Measurements from ENCODE around the gene STAC2.

STAC2 gene

DNA sequence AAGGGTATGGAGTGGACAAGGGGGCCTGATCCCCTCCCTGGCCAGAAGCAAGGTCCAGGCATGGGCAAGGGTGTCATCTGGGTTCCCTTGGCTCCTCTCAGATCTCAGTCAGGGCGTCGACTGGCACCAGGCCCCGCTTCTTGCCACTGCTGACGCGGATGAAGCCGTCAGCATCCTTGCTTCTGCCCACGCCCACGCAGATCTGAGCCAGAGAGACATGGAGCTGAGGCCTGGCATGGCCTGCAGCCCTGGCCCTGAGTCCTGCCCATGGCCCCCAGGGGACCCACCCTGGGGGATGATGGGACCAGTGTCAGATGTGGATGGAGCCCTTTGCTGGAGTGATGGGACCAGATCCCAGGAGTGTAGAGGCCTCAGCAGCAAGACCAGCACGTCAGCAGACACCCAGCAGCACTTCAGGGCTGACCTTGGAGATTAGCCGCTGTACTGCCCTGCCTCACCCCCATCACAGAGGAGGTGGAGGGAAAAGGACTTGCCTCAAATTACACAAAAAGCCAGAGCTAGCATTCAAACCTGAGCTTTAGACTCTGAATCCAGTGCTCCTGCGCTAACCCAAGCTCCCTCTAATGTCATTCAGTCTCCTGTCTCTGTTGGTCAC is 13.4 kb downstream of the STAC2 start:
- H3K4me3 ChIP-seq (ENCODE audit: low read depth in 1 of 2, low read length in 2 of 2) = no peak overlapping the region
- no peaks in the 10 kb centered on the region for H3K9me3 ChIP-seq (ENCODE audit: control insufficient read depth in 1 of 2, low read length in 2 of 2)
- H3K27me3 ChIP-seq (ENCODE audit: control insufficient read depth in 1 of 2, insufficient read depth in 2 of 2, low read length in 2 of 2) = peaks cover 17 to 22% of the 10 kb centered on the region in 2 donors
- H3K9ac ChIP-seq (ENCODE audit: low read depth in 1 of 2, low read length in 2 of 2) = no peak overlapping the region
- H3K36me3 ChIP-seq (ENCODE audit: control insufficient read depth in 1 of 2, insufficient read depth in 2 of 2, low read length in 2 of 2) = no peaks in the 10 kb centered on the region
- no peak overlapping the region for H3K27ac ChIP-seq (ENCODE audit: low read depth, low read length)
- H3K4me1 ChIP-seq (ENCODE audit: control insufficient read depth in 1 of 2, insufficient read depth in 2 of 2, low read length in 2 of 2) = peaks cover 16% of the 10 kb centered on the region in 2 donors

DNA sequence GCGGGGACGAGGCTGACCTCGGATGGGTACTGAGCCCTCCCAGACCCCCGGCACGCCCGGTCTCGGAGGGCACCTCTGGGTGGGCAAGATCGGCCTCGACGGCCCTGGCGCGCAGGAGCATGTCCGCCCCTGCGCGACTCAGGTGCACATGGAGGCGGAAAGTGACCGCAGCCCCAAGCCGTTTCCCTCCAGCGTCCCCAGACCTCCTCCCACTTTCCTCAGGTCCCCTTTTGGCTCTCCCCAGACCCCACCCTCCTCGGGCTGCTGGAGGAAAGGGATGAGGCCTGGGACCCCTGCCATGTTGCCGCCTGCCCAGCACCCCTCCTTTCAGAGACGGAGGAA is 15.7 kb downstream of the STAC2 start:
- Histone ChIP-seq H3K9ac (ENCODE audit: low read depth in 1 of 2, low read length in 2 of 2) (no peak overlapping the region), H3K9me3 (ENCODE audit: control insufficient read depth in 1 of 2, low read length in 2 of 2) (no peaks in the 10 kb centered on the region), H3K4me1 (ENCODE audit: control insufficient read depth in 1 of 2, insufficient read depth in 2 of 2, low read length in 2 of 2) (peaks cover 16% of the 10 kb centered on the region in 2 donors), H3K4me3 (ENCODE audit: low read depth in 1 of 2, low read length in 2 of 2) (peak overlapping the region; percentile 0 to 45), H3K27ac (ENCODE audit: low read depth, low read length) (no peak overlapping the region), H3K36me3 (ENCODE audit: control insufficient read depth in 1 of 2, insufficient read depth in 2 of 2, low read length in 2 of 2) (peaks cover 0 to 2% of the 10 kb centered on the region in 2 donors), H3K27me3 (ENCODE audit: control insufficient read depth in 1 of 2, insufficient read depth in 2 of 2, low read length in 2 of 2) (peaks cover 13 to 16% of the 10 kb centered on the region in 2 donors)

DNA sequence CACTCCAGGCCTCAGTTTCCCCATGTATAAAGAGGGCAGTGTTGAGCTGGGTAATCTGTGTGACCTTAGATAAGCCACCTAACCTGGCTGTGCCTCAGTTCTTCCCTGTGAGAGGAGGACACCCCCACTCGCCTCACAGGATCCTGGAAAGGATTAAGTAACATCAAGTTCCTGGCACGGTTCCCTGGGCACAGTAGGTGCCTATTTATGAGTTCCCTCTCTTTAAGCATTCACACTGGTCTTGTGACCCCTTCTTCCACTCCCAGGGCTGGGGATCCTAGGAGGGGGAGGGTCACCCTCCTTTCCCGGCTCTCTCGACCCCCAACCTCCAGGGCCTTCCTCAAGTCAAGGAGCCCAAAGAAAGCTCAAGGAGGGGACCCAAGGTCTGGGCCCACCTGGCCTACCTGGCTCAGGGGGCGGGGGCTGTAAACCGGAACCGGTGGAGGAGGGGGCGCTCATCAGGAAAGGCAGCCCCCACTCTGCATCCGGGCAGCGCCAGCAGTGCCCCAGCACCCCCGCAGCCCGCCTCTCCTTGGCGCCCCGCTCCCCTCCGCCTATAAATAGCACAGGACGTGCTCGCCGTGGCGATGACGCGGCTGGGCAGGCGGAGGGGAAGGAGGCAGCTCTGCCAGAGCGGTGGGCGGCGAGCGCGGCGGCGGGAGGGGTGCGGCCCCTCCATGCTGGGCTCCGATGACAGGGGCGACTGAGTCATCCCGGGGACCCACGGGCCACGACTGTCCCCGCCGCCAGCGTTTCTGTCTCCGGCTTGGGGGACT is 16.2 kb downstream of the STAC2 start:
- Histone ChIP-seq H3K9ac (ENCODE audit: low read depth in 1 of 2, low read length in 2 of 2) (no peak overlapping the region), H3K27me3 (ENCODE audit: control insufficient read depth in 1 of 2, insufficient read depth in 2 of 2, low read length in 2 of 2) (peaks cover 13 to 16% of the 10 kb centered on the region in 2 donors), H3K36me3 (ENCODE audit: control insufficient read depth in 1 of 2, insufficient read depth in 2 of 2, low read length in 2 of 2) (peaks cover 0 to 8% of the 10 kb centered on the region in 2 donors), H3K9me3 (ENCODE audit: control insufficient read depth in 1 of 2, low read length in 2 of 2) (no peaks in the 10 kb centered on the region), H3K27ac (ENCODE audit: low read depth, low read length) (no peak overlapping the region), H3K4me1 (ENCODE audit: control insufficient read depth in 1 of 2, insufficient read depth in 2 of 2, low read length in 2 of 2) (peaks cover 16% of the 10 kb centered on the region in 2 donors), H3K4me3 (ENCODE audit: low read depth in 1 of 2, low read length in 2 of 2) (peak overlapping the region; percentile 0 to 45)

DNA sequence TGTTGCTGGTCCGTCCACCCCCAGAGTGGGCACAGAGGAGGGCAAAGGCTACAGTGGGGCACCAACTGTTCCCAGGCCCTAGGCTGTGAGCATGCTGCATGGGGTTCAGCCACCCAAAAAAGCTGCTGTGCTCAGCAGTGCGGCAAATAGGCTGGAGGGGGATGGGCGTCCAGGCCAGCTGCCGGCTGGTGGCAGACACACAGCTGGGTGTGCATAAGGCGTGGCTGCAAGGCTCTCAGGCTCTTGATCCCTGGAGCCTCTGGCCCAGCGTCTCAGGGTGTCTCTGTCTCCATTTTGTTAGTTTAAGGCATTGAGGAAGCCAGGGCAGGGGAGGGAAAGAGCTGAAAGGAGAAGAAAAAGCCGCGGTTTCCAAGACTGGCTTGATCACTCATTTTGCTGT is 16.9 kb downstream of the STAC2 start:
- no peak overlapping the region for H3K27ac ChIP-seq (ENCODE audit: low read depth, low read length)
- peaks cover 13 to 16% of the 10 kb centered on the region in 2 donors for H3K27me3 ChIP-seq (ENCODE audit: control insufficient read depth in 1 of 2, insufficient read depth in 2 of 2, low read length in 2 of 2)
- H3K36me3 ChIP-seq (ENCODE audit: control insufficient read depth in 1 of 2, insufficient read depth in 2 of 2, low read length in 2 of 2) = peaks cover 6 to 14% of the 10 kb centered on the region in 2 donors
- no peak overlapping the region for H3K4me3 ChIP-seq (ENCODE audit: low read depth in 1 of 2, low read length in 2 of 2)
- H3K9ac ChIP-seq (ENCODE audit: low read depth in 1 of 2, low read length in 2 of 2) = no peak overlapping the region
- no peaks in the 10 kb centered on the region for H3K9me3 ChIP-seq (ENCODE audit: control insufficient read depth in 1 of 2, low read length in 2 of 2)
- H3K4me1 ChIP-seq (ENCODE audit: control insufficient read depth in 1 of 2, insufficient read depth in 2 of 2, low read length in 2 of 2) = peaks cover 16% of the 10 kb centered on the region in 2 donors

DNA sequence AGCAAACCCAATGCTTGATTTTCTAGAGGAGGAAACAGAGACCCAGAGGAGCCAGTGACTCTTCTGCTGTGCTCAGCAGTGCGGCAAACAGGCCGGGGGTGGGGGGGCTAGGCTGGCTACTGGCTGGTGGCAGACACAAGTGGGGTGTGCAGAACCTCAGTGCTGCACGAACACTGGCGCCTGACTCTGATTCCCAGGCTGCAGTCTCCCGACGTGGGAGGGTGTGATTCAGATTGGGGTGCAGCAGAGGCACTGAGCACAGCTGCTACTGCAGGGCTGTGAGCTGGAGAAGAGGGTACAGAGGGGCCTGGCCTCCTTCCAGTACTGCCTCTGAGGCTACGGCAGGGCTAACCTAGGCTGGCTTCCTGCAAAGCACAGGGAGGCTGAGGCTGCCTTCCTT is 17.6 kb downstream of the STAC2 start:
- Histone ChIP-seq H3K27me3 (ENCODE audit: control insufficient read depth in 1 of 2, insufficient read depth in 2 of 2, low read length in 2 of 2) (peaks cover 13 to 16% of the 10 kb centered on the region in 2 donors), H3K36me3 (ENCODE audit: control insufficient read depth in 1 of 2, insufficient read depth in 2 of 2, low read length in 2 of 2) (peaks cover 10 to 22% of the 10 kb centered on the region in 2 donors), H3K4me1 (ENCODE audit: control insufficient read depth in 1 of 2, insufficient read depth in 2 of 2, low read length in 2 of 2) (peaks cover 16% of the 10 kb centered on the region in 2 donors), H3K27ac (ENCODE audit: low read depth, low read length) (no peak overlapping the region), H3K9me3 (ENCODE audit: control insufficient read depth in 1 of 2, low read length in 2 of 2) (no peaks in the 10 kb centered on the region), H3K9ac (ENCODE audit: low read depth in 1 of 2, low read length in 2 of 2) (no peak overlapping the region), H3K4me3 (ENCODE audit: low read depth in 1 of 2, low read length in 2 of 2) (no peak overlapping the region)

DNA sequence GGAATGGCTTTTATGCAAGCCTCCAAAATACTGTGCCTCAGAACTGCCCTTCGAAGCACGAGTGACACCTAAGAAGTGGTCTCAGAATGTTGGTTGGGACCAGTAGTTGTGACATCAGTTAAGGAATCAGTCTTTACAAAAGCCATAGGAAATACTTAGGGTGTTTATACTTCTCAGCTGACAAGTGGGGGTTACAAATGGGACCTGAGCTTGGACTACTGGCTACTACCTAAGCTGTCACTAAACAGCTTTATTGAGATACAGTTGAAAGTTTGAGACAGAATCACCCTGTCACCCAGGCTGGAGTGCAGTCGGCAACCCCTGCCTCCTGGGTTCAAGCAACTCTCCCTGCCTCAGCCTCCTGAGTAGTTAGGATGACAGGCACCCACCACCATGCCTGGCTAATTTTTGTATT is 20.6 kb downstream of the STAC2 start:
- Histone ChIP-seq H3K36me3 (ENCODE audit: control insufficient read depth in 1 of 2, insufficient read depth in 2 of 2, low read length in 2 of 2) (peaks cover 22 to 40% of the 10 kb centered on the region in 2 donors), H3K27me3 (ENCODE audit: control insufficient read depth in 1 of 2, insufficient read depth in 2 of 2, low read length in 2 of 2) (peaks cover 4 to 6% of the 10 kb centered on the region in 2 donors), H3K27ac (ENCODE audit: low read depth, low read length) (no peak overlapping the region), H3K4me1 (ENCODE audit: control insufficient read depth in 1 of 2, insufficient read depth in 2 of 2, low read length in 2 of 2) (peaks cover 17 to 33% of the 10 kb centered on the region in 2 donors), H3K9me3 (ENCODE audit: control insufficient read depth in 1 of 2, low read length in 2 of 2) (no peaks in the 10 kb centered on the region), H3K9ac (ENCODE audit: low read depth in 1 of 2, low read length in 2 of 2) (no peak overlapping the region), H3K4me3 (ENCODE audit: low read depth in 1 of 2, low read length in 2 of 2) (no peak overlapping the region)

DNA sequence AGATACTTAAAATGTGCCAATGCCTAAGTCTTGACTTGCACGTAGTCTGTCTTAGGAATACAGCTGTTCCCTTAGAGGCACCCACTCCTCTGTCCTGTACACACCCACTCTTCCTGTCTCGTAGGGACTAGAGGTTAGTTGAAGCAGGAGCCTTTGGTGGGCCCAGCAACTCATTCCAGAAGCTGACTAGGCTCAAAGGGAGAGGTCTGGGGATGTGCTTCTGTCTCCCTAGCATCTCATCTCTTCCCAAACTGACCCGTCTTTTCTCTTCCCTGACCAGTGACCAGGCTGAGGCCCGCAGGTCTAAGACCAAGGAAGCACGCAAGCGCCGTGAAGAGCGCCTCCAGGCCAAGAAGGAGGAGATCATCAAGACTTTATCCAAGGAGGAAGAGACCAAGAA is 21.5 kb downstream of the STAC2 start:
- H3K9me3 ChIP-seq (ENCODE audit: control insufficient read depth in 1 of 2, low read length in 2 of 2) = no peaks in the 10 kb centered on the region
- peaks cover 22 to 40% of the 10 kb centered on the region in 2 donors for H3K36me3 ChIP-seq (ENCODE audit: control insufficient read depth in 1 of 2, insufficient read depth in 2 of 2, low read length in 2 of 2)
- peaks cover 13 to 25% of the 10 kb centered on the region in 2 donors for H3K4me1 ChIP-seq (ENCODE audit: control insufficient read depth in 1 of 2, insufficient read depth in 2 of 2, low read length in 2 of 2)
- H3K27ac ChIP-seq (ENCODE audit: low read depth, low read length) = no peak overlapping the region
- no peak overlapping the region for H3K9ac ChIP-seq (ENCODE audit: low read depth in 1 of 2, low read length in 2 of 2)
- H3K27me3 ChIP-seq (ENCODE audit: control insufficient read depth in 1 of 2, insufficient read depth in 2 of 2, low read length in 2 of 2) = no peaks in the 10 kb centered on the region
- no peak overlapping the region for H3K4me3 ChIP-seq (ENCODE audit: low read depth in 1 of 2, low read length in 2 of 2)

DNA sequence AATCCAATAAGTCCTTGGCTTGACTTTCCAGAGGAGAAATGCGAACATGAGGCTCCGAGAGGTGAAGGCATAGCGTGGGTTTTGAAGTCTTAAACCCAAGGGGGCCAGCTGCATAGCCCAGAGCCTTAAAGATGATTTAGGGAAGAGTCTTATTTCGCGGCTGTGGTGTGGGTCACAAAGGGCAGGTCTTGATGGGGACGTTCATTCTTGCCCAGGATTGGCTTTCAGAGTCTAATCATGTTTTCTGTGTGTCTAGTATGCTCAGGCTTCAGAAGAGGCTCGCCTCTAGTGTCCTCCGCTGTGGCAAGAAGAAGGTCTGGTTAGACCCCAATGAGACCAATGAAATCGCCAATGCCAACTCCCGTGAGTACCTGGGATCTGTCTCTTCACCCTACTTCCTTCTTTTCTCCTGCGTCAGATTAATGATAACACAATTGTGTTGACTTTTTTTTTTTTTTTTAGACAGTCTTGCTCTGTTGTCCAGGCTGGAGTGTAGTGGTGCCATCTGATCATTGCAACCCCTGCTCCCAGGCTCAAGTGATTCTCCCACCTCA is 24.7 kb downstream of the STAC2 start:
- Histone ChIP-seq H3K27me3 (ENCODE audit: control insufficient read depth in 1 of 2, insufficient read depth in 2 of 2, low read length in 2 of 2) (no peaks in the 10 kb centered on the region), H3K4me1 (ENCODE audit: control insufficient read depth in 1 of 2, insufficient read depth in 2 of 2, low read length in 2 of 2) (peaks cover 10 to 33% of the 10 kb centered on the region in 2 donors), H3K4me3 (ENCODE audit: low read depth in 1 of 2, low read length in 2 of 2) (peak overlapping the region; percentile 81 to 92), H3K27ac (ENCODE audit: low read depth, low read length) (no peak overlapping the region), H3K36me3 (ENCODE audit: control insufficient read depth in 1 of 2, insufficient read depth in 2 of 2, low read length in 2 of 2) (peaks cover 22 to 40% of the 10 kb centered on the region in 2 donors), H3K9me3 (ENCODE audit: control insufficient read depth in 1 of 2, low read length in 2 of 2) (no peaks in the 10 kb centered on the region), H3K9ac (ENCODE audit: low read depth in 1 of 2, low read length in 2 of 2) (peak overlapping the region; percentile 84 to 95)

DNA sequence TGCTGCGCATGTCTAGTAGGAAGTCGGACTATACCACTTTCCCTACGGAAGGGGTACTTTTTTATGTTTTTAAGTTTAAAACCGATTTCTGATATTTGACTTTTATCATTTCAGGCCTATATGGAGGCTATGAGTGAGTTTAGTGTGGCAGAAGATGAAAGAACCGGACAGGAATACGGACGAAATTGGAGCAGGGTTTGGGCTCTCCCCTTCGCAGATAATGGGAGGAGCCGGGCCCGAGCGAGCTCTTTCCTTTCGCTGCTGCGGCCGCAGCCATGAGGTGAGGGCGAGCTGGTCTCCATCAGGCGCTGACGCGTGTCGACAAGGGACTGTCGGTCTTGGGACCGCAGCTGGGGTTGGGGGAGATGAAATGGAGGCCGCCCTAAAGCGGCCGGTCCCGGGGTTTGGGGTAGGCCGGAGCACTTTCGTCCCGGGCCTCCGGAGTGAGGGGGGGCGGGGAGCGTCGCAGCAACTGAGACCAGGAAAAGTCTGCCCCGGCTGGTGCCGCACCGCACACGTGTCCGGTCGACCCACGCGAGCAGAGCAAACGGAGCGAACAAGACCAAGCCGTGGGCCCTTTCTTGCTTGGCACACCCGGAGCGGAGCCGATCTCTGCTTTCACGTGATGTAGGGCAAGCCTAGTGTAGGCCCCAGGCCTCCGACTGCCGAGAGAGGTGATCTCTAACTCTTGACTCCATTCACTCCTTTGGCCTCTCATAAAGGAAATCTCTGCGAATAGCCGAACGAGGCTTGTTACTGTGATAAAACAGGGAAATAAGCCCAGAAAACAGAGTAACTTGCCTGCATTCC is 25.5 kb downstream of the STAC2 start, which contains the start of gene RPL19:
TSS of gene RPL19 (plus strand) at position 214 of the 810 bp plus-strand sequence. CDS start at position 276, 62 bp downstream.
- Histone ChIP-seq H3K9me3 (ENCODE audit: control insufficient read depth in 1 of 2, low read length in 2 of 2) (no peaks in the 10 kb centered on the region), H3K4me1 (ENCODE audit: control insufficient read depth in 1 of 2, insufficient read depth in 2 of 2, low read length in 2 of 2) (peaks cover 18 to 36% of the 10 kb centered on the region in 2 donors), H3K36me3 (ENCODE audit: control insufficient read depth in 1 of 2, insufficient read depth in 2 of 2, low read length in 2 of 2) (peaks cover 22 to 40% of the 10 kb centered on the region in 2 donors), H3K9ac (ENCODE audit: low read depth in 1 of 2, low read length in 2 of 2) (peak within 1 kb of the TSS; percentile 84 to 95), H3K27me3 (ENCODE audit: control insufficient read depth in 1 of 2, insufficient read depth in 2 of 2, low read length in 2 of 2) (no peaks in the 10 kb centered on the region), H3K27ac (ENCODE audit: low read depth, low read length) (peak within 1 kb of the TSS; percentile 87), H3K4me3 (ENCODE audit: low read depth in 1 of 2, low read length in 2 of 2) (peak within 1 kb of the TSS; percentile 81 to 92)
